Activated T-cell treated with anti-CD3 and anti-CD28 coated beads for 24 hours (primary cell): ENCODE measurements around the gene PFN1.

Source experiments
- DNase-seq: peaks from one replicate; pipeline ENCODE4 v3.0.0-alpha.2; 2020; ENCODE audit warnings: low read depth

Gene PFN1

DNA sequence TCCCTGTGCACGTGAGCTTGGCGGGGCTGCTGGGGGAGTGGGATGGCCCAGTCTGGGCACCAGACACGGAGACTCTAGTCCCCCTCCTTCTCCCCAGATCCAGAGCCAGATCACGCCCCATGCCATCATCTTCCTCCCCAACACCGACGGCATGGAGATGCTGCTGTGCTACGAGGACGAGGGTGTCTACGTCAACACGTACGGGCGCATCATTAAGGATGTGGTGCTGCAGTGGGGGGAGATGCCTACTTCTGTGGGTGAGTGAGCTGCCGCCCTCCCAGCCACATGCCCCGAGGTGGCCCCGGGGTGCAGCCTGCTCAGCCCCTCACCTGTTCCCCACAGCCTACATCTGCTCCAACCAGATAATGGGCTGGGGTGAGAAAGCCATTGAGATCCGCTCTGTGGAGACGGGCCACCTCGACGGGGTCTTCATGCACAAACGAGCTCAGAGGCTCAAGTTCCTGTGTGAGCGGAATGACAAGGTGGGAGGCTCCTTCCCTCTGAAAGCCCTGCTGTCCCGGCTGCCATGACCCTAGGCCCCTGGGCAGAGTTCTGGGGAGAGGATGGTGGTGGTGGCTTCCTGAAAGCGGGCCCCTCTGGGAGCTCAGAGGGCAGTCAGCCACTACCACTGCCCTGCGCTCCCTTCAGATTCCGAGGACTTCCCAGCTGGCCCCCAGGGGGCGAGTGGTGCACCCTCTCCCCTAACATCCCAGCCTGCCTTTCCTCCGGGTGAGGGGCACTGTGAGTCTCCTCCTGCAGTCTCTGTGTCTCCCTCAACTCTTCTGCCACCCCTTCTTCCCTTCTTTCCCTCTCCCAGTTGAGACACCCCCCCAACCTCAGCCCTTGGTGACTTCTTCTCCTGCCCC lies 51.8 kb downstream of the PFN1 start:
- no peak for DNase-seq

DNA sequence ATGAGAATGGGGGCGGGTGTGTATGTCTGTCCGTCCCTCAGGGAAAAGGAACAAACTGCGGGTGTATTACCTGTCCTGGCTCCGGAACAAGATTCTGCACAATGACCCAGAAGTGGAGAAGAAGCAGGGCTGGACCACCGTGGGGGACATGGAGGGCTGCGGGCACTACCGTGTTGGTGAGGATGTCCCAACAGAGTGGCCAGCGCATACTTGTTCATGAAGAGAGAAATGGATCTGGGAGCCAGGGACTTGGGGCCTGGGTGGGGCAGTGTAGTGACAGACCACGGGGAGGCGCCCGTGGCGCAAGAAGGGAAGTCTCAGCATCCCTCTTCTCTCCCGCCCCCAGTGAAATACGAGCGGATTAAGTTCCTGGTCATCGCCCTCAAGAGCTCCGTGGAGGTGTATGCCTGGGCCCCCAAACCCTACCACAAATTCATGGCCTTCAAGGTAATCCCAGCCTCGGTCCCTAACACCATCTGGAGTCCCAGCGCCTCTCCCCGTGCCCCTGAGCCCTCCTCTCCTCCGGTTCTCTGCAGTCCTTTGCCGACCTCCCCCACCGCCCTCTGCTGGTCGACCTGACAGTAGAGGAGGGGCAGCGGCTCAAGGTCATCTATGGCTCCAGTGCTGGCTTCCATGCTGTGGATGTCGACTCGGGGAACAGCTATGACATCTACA lies 52.5 kb downstream of the PFN1 start:
- DNase-seq = no peak
